Ishikawa (cell line): Measurements from ENCODE around the gene HAL.

Experiments
- CEBPB ChIP-seq: IDR thresholded peaks from 2 replicates; pipeline ENCODE4 v1.6.1; 2012
- CREB1 ChIP-seq: IDR thresholded peaks from 2 replicates; pipeline ENCODE4 v1.6.1; 2012; ENCODE audit warnings: low read depth
- EGR1 ChIP-seq: IDR thresholded peaks from 2 replicates; pipeline ENCODE4 v1.6.1; 2012
- EP300 ChIP-seq: IDR thresholded peaks from 2 replicates; pipeline ENCODE4 v1.6.1; 2012; ENCODE audit warnings: borderline replicate concordance
- FOXM1 ChIP-seq: IDR thresholded peaks from 2 replicates; pipeline ENCODE4 v1.6.1; 2012; ENCODE audit warnings: low read depth, borderline replicate concordance
- NFIC ChIP-seq: IDR thresholded peaks from 2 replicates; pipeline ENCODE4 v1.6.1; 2012
- RAD21 ChIP-seq: IDR thresholded peaks from 2 replicates; pipeline ENCODE4 v1.6.1; 2012; ENCODE audit warnings: low read depth
- REST ChIP-seq: IDR thresholded peaks from 2 replicates; pipeline ENCODE4 v1.6.1; 2012; ENCODE audit warnings: low read depth, mild to moderate bottlenecking
- TAF1 ChIP-seq: IDR thresholded peaks from 2 replicates; pipeline ENCODE4 v1.6.1; 2012; ENCODE audit warnings: low read depth, mild to moderate bottlenecking
- TCF12 ChIP-seq: IDR thresholded peaks from 2 replicates; pipeline ENCODE4 v1.6.1; 2012; ENCODE audit warnings: low read depth
- TEAD4 ChIP-seq: IDR thresholded peaks from 2 replicates; pipeline ENCODE4 v1.6.1; 2012
- USF1 ChIP-seq: IDR thresholded peaks from 2 replicates; pipeline ENCODE4 v1.6.1; 2012
- YY1 ChIP-seq: IDR thresholded peaks from 2 replicates; pipeline ENCODE4 v1.6.1; 2012; ENCODE audit warnings: low read depth
- ZBTB7A ChIP-seq: IDR thresholded peaks from 2 replicates; pipeline ENCODE4 v1.6.1; 2012; ENCODE audit warnings: low read depth
- TF ChIP-seq, protein P1 (sequence below): IDR thresholded peaks from 2 replicates; pipeline ENCODE4 v1.6.1; 2012

Gene HAL

GRCh38 chr12:95955549-95956159 lies 40.5 kb downstream of the HAL start:
- TF ChIP-seq USF1 (no peak), NFIC (no peak), CEBPB (no peak), REST (no peak), TAF1 (no peak), ZBTB7A (no peak), EGR1 (no peak), YY1 (no peak), RAD21 (no peak), TCF12 (no peak), TEAD4 (no peak), EP300 (no peak), CREB1 (no peak), FOXM1 (no peak)
- TF ChIP-seq, protein P1, sequence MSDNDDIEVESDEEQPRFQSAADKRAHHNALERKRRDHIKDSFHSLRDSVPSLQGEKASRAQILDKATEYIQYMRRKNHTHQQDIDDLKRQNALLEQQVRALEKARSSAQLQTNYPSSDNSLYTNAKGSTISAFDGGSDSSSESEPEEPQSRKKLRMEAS: no peak

GRCh38 chr12:95953000-95953399 lies 43.1 kb downstream of the HAL start:
- TF ChIP-seq, protein P1: no peak
- TF ChIP-seq ZBTB7A: no peak
- TF ChIP-seq CREB1: no peak
- TF ChIP-seq EGR1: no peak
- TF ChIP-seq EP300: no peak
- no peak for TF ChIP-seq USF1
- TF ChIP-seq CEBPB: no peak
- no peak for TF ChIP-seq TAF1
- no peak for TF ChIP-seq TCF12
- no peak for TF ChIP-seq REST
- no peak for TF ChIP-seq FOXM1
- no peak for TF ChIP-seq YY1
- TF ChIP-seq NFIC: no peak
- no peak for TF ChIP-seq TEAD4
- no peak for TF ChIP-seq RAD21

DNA sequence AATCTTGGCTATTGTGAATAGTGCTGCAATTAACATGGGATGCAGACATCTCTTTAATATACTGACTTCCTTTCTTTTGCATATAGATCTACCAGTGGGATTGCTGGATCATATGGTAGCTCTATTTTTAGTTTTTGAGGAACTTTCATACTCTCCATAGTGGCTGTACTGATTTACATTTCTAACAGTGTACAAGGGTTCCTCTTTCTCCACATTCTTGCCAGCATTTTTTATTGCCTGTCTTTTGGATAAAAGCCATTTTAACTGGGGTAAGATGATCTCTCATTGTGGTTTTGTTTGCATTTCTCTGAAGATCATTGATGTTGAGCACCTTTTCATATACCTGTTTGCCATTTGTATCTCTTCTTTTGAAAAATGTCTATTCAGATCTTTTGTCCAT lies 44.6 kb downstream of the HAL start:
- TF ChIP-seq ZBTB7A: no peak
- no peak for TF ChIP-seq EP300
- TF ChIP-seq CREB1: no peak
- TF ChIP-seq TAF1: no peak
- TF ChIP-seq YY1: no peak
- TF ChIP-seq NFIC: no peak
- TF ChIP-seq FOXM1: no peak
- TF ChIP-seq CEBPB: no peak
- no peak for TF ChIP-seq RAD21
- no peak for TF ChIP-seq REST
- TF ChIP-seq, protein P1: no peak
- no peak for TF ChIP-seq TEAD4
- TF ChIP-seq TCF12: no peak
- TF ChIP-seq EGR1: no peak
- TF ChIP-seq USF1: no peak
